BLaER1 (cell line): ENCODE data around the gene ACP7.
A peak's percentile ranks its signal among the peaks of the same experiment; 100 is the strongest.

Experiments used
- H3K27ac ChIP-seq: shearing (Covaris generic); formaldehyde crosslinking; 2 replicates; pipeline ENCODE4 v1.8.1; 2022
- H3K27me3 ChIP-seq: shearing (Covaris generic); formaldehyde crosslinking; 2 replicates; pipeline ENCODE4 v1.8.1; 2022
- H3K36me3 ChIP-seq: shearing (Covaris generic); formaldehyde crosslinking; 2 replicates; pipeline ENCODE4 v1.8.1; 2022
- H3K4me1 ChIP-seq: shearing (Covaris generic); formaldehyde crosslinking; 2 replicates; pipeline ENCODE4 v1.8.1; 2022
- H3K4me2 ChIP-seq: shearing (Covaris generic); formaldehyde crosslinking; 2 replicates; pipeline ENCODE4 v1.8.1; 2022
- H3K4me3 ChIP-seq: shearing (Covaris generic); formaldehyde crosslinking; 2 replicates; pipeline ENCODE4 v1.8.1; 2022
- H3K9ac ChIP-seq: shearing (Covaris generic); formaldehyde crosslinking; 2 replicates; pipeline ENCODE4 v1.8.1; 2022
- H3K9me3 ChIP-seq: shearing (Covaris generic); formaldehyde crosslinking; 2 replicates; pipeline ENCODE4 v1.8.1; 2022
- H4K20me1 ChIP-seq: shearing (Covaris generic); formaldehyde crosslinking; 2 replicates; pipeline ENCODE4 v1.8.1; 2022
- Cebpa-rat ChIP-seq: shearing (Covaris generic); IDR thresholded peaks from 2 replicates; pipeline ENCODE4 v1.8.1; 2022

The ACP7 gene

DNA sequence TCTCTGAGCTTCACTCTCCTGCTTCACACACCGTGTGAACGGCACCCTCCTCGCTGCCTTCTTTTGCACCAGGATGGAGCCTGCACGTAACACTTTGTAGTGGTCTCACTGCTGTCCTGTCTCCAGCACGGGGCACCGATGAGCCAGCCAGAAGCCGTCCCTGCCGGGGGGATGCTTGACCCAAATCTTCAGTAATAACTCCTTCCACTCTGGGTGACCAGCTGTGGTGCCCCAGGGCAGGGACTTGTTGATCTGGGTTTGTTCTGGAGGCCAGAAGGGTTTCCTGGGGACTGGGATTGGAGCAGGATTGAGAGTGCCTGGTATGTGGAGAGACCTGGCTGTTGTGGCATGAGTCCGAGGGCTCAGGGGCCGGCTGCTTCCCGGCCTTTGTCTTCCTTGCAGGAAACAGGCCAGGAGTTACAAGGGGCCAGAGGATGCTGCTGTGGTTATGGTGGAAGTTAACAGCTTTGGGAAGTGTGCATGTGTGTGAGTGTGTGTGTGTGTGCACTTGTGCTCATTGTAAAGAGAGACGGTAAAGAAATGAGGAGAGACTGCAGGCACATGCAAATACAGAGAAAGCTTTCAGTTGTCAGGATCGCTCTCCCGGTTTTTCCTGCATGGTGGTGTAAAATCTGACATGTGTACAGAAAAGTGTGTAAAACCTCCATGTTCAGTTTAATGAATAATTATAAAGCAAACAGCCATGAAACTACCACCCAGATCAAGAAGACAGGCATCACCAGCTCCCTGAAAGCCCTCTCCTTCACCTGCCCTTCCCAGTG lies 60.3 kb downstream of the ACP7 start:
- Histone ChIP-seq H3K9ac (peak overlapping the region; percentile 35), H3K4me2 (peak overlapping the region; percentile 77), H3K36me3 (peaks cover 11% of the 10 kb centered on the region), H3K27me3 (no peaks in the 10 kb centered on the region), H4K20me1 (peaks cover 88% of the 10 kb centered on the region), H3K27ac (peak overlapping the region; percentile 67), H3K4me1 (peaks cover 69% of the 10 kb centered on the region), H3K9me3 (peaks cover 9% of the 10 kb centered on the region), H3K4me3 (no peak overlapping the region)
- TF ChIP-seq Cebpa-rat = no peak

- Histone ChIP-seq H3K4me1 (peaks cover 65% of the 10 kb centered on the region), H3K9me3 (peaks cover 9% of the 10 kb centered on the region), H4K20me1 (peaks cover 88% of the 10 kb centered on the region), H3K27ac (peak overlapping the region; percentile 67; the same call in 1 of the 2 replicates), H3K9ac (no peak overlapping the region), H3K4me3 (no peak overlapping the region), H3K27me3 (no peaks in the 10 kb centered on the region), H3K36me3 (peaks cover 15% of the 10 kb centered on the region), H3K4me2 (peak overlapping the region; percentile 77)
- no peak for TF ChIP-seq Cebpa-rat
Measured at GRCh38 chr19:39145180-39145953, 61.2 kb downstream of the ACP7 start.

- Histone ChIP-seq H3K4me2 (peak overlapping the region; percentile 77), H3K4me3 (no peak overlapping the region), H3K9ac (no peak overlapping the region), H4K20me1 (peaks cover 88% of the 10 kb centered on the region), H3K36me3 (peaks cover 16% of the 10 kb centered on the region), H3K4me1 (peaks cover 66% of the 10 kb centered on the region), H3K27me3 (no peaks in the 10 kb centered on the region), H3K27ac (no peak overlapping the region), H3K9me3 (peaks cover 9% of the 10 kb centered on the region)
- no peak for TF ChIP-seq Cebpa-rat
Measured at GRCh38 chr19:39146091-39146490, 61.9 kb downstream of the ACP7 start.

- Histone ChIP-seq H3K9ac (no peak overlapping the region), H3K9me3 (peaks cover 9% of the 10 kb centered on the region), H3K27ac (no peak overlapping the region), H3K4me2 (no peak overlapping the region), H3K27me3 (no peaks in the 10 kb centered on the region), H3K4me1 (peaks cover 66% of the 10 kb centered on the region), H3K36me3 (peaks cover 16% of the 10 kb centered on the region), H3K4me3 (no peak overlapping the region), H4K20me1 (peaks cover 88% of the 10 kb centered on the region)
- no peak for TF ChIP-seq Cebpa-rat
Measured at GRCh38 chr19:39146686-39147450, 62.7 kb downstream of the ACP7 start.

DNA sequence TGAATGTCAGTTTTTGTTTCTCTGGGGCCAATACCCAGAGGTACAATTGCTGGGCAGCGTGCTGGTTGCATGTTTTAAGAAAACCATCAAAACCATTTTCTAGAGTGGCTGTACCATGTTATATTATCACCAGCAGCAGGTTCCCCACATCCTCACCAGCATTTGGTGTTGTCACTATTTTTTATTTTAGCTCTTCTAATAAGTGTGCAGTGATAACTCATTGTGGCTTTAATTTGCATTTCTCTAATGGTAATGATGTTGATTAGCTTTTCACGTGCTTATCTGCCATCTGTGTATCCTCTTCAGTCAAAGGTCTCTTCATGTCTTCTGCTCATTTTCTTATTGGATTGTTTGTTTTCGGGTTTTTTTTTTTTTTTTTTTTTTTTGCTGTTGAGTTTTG lies 63.3 kb downstream of the ACP7 start:
- TF ChIP-seq Cebpa-rat = no peak
- no peaks in the 10 kb centered on the region for H3K27me3 ChIP-seq
- peaks cover 16% of the 10 kb centered on the region for H3K36me3 ChIP-seq
- H3K4me3 ChIP-seq = no peak overlapping the region
- H3K27ac ChIP-seq = no peak overlapping the region
- H3K9me3 ChIP-seq = peaks cover 9% of the 10 kb centered on the region
- H3K9ac ChIP-seq = no peak overlapping the region
- H3K4me1 ChIP-seq = peaks cover 65% of the 10 kb centered on the region
- H3K4me2 ChIP-seq = no peak overlapping the region
- H4K20me1 ChIP-seq = peaks cover 88% of the 10 kb centered on the region

DNA sequence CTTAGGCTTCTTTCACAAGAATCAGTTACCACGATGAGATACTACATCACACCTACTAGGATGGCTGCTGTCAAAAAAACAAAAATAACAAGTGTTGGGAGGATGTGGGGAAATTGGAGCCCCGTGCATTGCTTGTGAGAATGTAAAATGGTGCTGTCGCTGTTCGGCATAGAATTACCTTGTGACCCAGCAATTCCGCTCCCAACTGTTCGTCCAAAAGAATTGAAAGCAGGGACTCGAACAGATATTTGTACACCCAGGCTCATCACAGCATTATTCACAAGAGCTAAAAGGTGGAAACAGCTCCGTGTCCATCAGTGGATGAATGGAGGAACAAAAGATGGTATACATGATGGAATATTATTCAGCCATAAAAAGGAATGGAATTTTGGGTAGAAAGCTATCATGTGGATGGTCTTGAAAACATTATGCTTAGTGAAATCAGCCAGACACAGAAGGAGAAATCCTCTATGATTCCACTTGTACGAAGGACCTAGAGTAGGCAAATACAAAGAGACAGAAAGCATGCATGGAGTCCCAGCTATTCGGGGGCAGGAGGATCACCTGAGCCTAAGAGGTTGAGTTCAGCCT lies 64.9 kb downstream of the ACP7 start:
- Histone ChIP-seq H3K4me3 (no peak overlapping the region), H3K9ac (no peak overlapping the region), H3K9me3 (peaks cover 9% of the 10 kb centered on the region), H3K36me3 (peaks cover 22% of the 10 kb centered on the region), H3K27ac (no peak overlapping the region), H3K4me2 (no peak overlapping the region), H3K27me3 (no peaks in the 10 kb centered on the region), H4K20me1 (peaks cover 82% of the 10 kb centered on the region), H3K4me1 (peaks cover 56% of the 10 kb centered on the region)
- no peak for TF ChIP-seq Cebpa-rat

DNA sequence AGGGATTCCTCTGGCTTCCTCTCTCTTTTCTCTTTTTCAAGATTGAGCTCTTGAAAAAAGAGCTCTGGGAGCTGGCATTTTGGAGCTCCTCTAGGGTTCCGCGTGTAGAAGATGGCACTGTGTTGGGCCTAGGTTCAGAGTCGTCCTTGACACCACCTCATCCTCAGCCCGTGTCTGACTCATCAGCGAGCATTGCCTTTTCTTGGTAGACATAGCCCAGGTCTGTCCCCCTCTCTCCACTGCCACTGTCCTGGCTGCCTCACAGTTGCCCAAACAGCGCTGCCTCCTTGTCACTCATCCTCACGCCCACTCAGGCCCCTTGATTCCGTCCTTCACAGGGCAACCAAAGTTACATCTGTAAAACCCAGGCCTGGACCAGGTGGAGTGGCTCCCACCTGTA lies 66.1 kb downstream of the ACP7 start:
- H4K20me1 ChIP-seq = peaks cover 80% of the 10 kb centered on the region
- H3K9ac ChIP-seq = no peak overlapping the region
- H3K27ac ChIP-seq = no peak overlapping the region
- peak overlapping the region; percentile 75; the same call in 1 of the 2 replicates for H3K4me2 ChIP-seq
- TF ChIP-seq Cebpa-rat = no peak
- peaks cover 22% of the 10 kb centered on the region for H3K36me3 ChIP-seq
- H3K9me3 ChIP-seq = peaks cover 9% of the 10 kb centered on the region
- H3K27me3 ChIP-seq = no peaks in the 10 kb centered on the region
- peaks cover 56% of the 10 kb centered on the region for H3K4me1 ChIP-seq
- H3K4me3 ChIP-seq = no peak overlapping the region

- H3K36me3 ChIP-seq = peaks cover 22% of the 10 kb centered on the region
- no peak overlapping the region for H3K9ac ChIP-seq
- peak overlapping the region; percentile 75 for H3K4me2 ChIP-seq
- H3K9me3 ChIP-seq = peaks cover 9% of the 10 kb centered on the region
- H3K4me3 ChIP-seq = no peak overlapping the region
- no peak for TF ChIP-seq Cebpa-rat
- no peaks in the 10 kb centered on the region for H3K27me3 ChIP-seq
- H3K27ac ChIP-seq = peak overlapping the region; percentile 43; the same call in 1 of the 2 replicates
- H3K4me1 ChIP-seq = peaks cover 56% of the 10 kb centered on the region
- H4K20me1 ChIP-seq = peaks cover 80% of the 10 kb centered on the region
Measured at GRCh38 chr19:39150807-39151600, 66.8 kb downstream of the ACP7 start.

- Histone ChIP-seq H3K27ac (no peak overlapping the region), H3K27me3 (no peaks in the 10 kb centered on the region), H3K4me1 (peaks cover 60% of the 10 kb centered on the region), H3K4me3 (no peak overlapping the region), H3K4me2 (peak overlapping the region; percentile 75), H4K20me1 (peaks cover 77% of the 10 kb centered on the region), H3K9ac (no peak overlapping the region), H3K9me3 (peaks cover 9% of the 10 kb centered on the region), H3K36me3 (peaks cover 22% of the 10 kb centered on the region)
- no peak for TF ChIP-seq Cebpa-rat
Measured at GRCh38 chr19:39152066-39152465, 67.9 kb downstream of the ACP7 start.
